ENCODE measurements around the gene DPF3. TPM values are rescaled to one million over a fixed set of nuclear protein-coding genes. Genes with fewer than 3 reads are reported as not detected.

The DPF3 gene
- total and polyA plus RNA-seq, 2 donors from 2014 or later: 2.3 to 2.8 TPM

- Histone ChIP-seq H3K27ac (ENCODE audit: low read depth in 2 of 2, low read length in 2 of 2) (no peak overlapping the region), H3K4me3 (ENCODE audit: low read length in 3 of 3) (no peak overlapping the region), H3K27me3 (ENCODE audit: control insufficient read depth, insufficient read depth, low read length) (no peaks in the 10 kb centered on the region), H3K36me3 (ENCODE audit: control insufficient read depth in 2 of 3, insufficient read depth in 3 of 3, low read length in 3 of 3) (no peaks in the 10 kb centered on the region), H3K9me3 (ENCODE audit: control insufficient read depth in 2 of 3, insufficient read depth in 1 of 3, low read length in 3 of 3) (no peaks in the 10 kb centered on the region), H3K4me1 (ENCODE audit: control insufficient read depth in 2 of 3, insufficient read depth in 2 of 3, low read depth in 1 of 3, low read length in 3 of 3) (peaks cover 0 to 5% (median 4%) of the 10 kb centered on the region in 3 donors), H3K9ac (ENCODE audit: low read length in 3 of 3) (no peak overlapping the region)
- intact Hi-C loops (cut with DNase I): no loop called here
- TF ChIP-seq, protein P1, sequence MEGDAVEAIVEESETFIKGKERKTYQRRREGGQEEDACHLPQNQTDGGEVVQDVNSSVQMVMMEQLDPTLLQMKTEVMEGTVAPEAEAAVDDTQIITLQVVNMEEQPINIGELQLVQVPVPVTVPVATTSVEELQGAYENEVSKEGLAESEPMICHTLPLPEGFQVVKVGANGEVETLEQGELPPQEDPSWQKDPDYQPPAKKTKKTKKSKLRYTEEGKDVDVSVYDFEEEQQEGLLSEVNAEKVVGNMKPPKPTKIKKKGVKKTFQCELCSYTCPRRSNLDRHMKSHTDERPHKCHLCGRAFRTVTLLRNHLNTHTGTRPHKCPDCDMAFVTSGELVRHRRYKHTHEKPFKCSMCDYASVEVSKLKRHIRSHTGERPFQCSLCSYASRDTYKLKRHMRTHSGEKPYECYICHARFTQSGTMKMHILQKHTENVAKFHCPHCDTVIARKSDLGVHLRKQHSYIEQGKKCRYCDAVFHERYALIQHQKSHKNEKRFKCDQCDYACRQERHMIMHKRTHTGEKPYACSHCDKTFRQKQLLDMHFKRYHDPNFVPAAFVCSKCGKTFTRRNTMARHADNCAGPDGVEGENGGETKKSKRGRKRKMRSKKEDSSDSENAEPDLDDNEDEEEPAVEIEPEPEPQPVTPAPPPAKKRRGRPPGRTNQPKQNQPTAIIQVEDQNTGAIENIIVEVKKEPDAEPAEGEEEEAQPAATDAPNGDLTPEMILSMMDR (IDR thresholded peaks at IDR 0.05; ENCODE audit: borderline replicate concordance, extremely low read depth, insufficient read depth): no peak
- FAIRE-seq (no peak), DNase-seq (peak in 4 of 5 donors; percentile 76 to 85 (median 79))
Observed at GRCh38 chr14:72742118-72742837, 151.6 kb downstream of the DPF3 start.

- FAIRE-seq: no peak
- no peaks in the 10 kb centered on the region for H3K9me3 ChIP-seq (ENCODE audit: control insufficient read depth in 2 of 3, insufficient read depth in 1 of 3, low read length in 3 of 3)
- intact Hi-C loops (cut with DNase I): no loop called here
- no peak for DNase-seq
- no peak overlapping the region for H3K4me3 ChIP-seq (ENCODE audit: low read length in 3 of 3)
- TF ChIP-seq, protein P1 (IDR thresholded peaks at IDR 0.05; ENCODE audit: borderline replicate concordance, extremely low read depth, insufficient read depth): no peak
- H3K9ac ChIP-seq (ENCODE audit: low read length in 3 of 3): no peak overlapping the region
- no peaks in the 10 kb centered on the region for H3K27me3 ChIP-seq (ENCODE audit: control insufficient read depth, insufficient read depth, low read length)
- H3K27ac ChIP-seq (ENCODE audit: low read depth in 2 of 2, low read length in 2 of 2): no peak overlapping the region
- peaks cover 0 to 4% (median 2%) of the 10 kb centered on the region in 3 donors for H3K4me1 ChIP-seq (ENCODE audit: control insufficient read depth in 2 of 3, insufficient read depth in 2 of 3, low read depth in 1 of 3, low read length in 3 of 3)
- no peaks in the 10 kb centered on the region for H3K36me3 ChIP-seq (ENCODE audit: control insufficient read depth in 2 of 3, insufficient read depth in 3 of 3, low read length in 3 of 3)
Observed at GRCh38 chr14:72741826-72742117, 152.1 kb downstream of the DPF3 start.

- no peak overlapping the region for H3K27ac ChIP-seq (ENCODE audit: low read depth in 2 of 2, low read length in 2 of 2)
- H3K4me3 ChIP-seq (ENCODE audit: low read length in 3 of 3): no peak overlapping the region
- no peak overlapping the region for H3K9ac ChIP-seq (ENCODE audit: low read length in 3 of 3)
- DNase-seq (no peak), FAIRE-seq (no peak)
- TF ChIP-seq, protein P1 (IDR thresholded peaks at IDR 0.05; ENCODE audit: borderline replicate concordance, extremely low read depth, insufficient read depth): no peak
- no peaks in the 10 kb centered on the region for H3K36me3 ChIP-seq (ENCODE audit: control insufficient read depth in 2 of 3, insufficient read depth in 3 of 3, low read length in 3 of 3)
- H3K27me3 ChIP-seq (ENCODE audit: control insufficient read depth, insufficient read depth, low read length): no peaks in the 10 kb centered on the region
- H3K4me1 ChIP-seq (ENCODE audit: control insufficient read depth in 2 of 3, insufficient read depth in 2 of 3, low read depth in 1 of 3, low read length in 3 of 3): no peaks in the 10 kb centered on the region
- intact Hi-C loops (cut with DNase I): no loop called here
- H3K9me3 ChIP-seq (ENCODE audit: control insufficient read depth in 2 of 3, insufficient read depth in 1 of 3, low read length in 3 of 3): no peaks in the 10 kb centered on the region
Observed at GRCh38 chr14:72740966-72741825, 152.7 kb downstream of the DPF3 start.
